ENCODE data around the gene ZNF212. TPM values are rescaled to one million over a fixed set of nuclear protein-coding genes. Genes with fewer than 3 reads are reported as not detected.

ZNF212 gene
- total RNA-seq (2022; extraction: Qiagen RNA extraction): 10.2 to 11.5 TPM (median 11.1 TPM) in 5 replicates

GRCh38 chr7:149239345-149240143 is at the start of gene ZNF212:
ZNF212 (plus strand) TSS chr7:149239651; CDS start chr7:149239779, 128 bp downstream.

DNA sequence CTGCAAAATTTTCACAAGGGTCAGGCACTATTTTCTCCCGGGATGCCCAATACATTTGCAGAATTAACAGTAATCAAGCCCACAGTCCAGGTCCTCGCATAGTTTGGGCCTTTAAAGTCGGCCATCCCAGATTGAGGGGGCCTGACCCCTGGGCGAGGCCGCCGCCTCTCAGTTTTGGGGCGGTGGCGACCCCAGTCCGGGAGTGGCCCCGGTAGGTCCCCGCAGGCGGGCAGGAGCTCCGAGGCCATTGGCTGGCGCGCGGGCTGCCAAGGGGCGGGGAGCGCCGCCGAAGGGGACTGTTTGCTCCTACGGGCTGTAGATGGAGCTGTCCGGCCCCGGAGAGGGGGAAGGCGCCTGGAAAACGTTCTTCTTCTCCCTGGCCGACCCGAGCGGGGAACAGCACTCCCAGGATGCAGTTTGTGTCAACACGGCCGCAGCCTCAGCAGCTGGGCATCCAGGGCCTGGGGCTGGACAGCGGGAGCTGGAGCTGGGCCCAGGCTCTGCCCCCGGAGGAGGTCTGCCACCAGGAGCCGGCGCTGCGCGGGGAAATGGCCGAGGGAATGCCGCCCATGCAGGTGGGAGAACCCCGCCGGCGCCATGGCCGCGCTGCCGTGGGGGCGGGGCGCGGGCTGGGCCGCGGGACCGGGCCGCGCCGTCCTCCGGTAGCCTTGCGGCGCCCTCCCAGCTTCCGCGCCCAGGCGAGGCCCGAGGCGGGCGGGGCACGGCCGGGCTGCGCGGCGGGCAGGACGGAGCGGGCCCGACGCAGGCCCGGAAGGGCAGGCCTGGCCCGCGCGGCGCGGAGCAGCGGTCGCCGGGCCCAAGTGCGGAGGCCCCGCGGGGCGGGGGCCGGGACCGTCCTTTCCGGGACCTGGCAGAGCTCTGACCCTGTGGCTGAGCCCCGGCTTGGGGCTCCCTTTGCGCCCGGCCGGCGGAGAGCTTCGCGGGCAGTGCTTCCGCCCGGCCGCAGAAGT is 44.0 kb upstream of the ZNF212 start, which contains the start of gene ZNF282:
Gene ZNF282, plus strand, starts transcription at position 367 of the 971 bp plus-strand sequence. Its CDS starts 44 bp downstream, at position 411.

GRCh38 chr7:149261829-149262617 is 22.6 kb downstream of the ZNF212 start, which contains the start of gene ZNF783:
ZNF783 (plus strand) TSS chr7:149262196; CDS start chr7:149262334, 138 bp downstream.

Other genes starting within 250 kb of the ZNF212 start
- 164 to 209 TPM (median 175 TPM) in 5 replicates for gene PDIA4, start 211.1 kb upstream of the ZNF212 start, total RNA-seq (2022; extraction: Qiagen RNA extraction)
- gene ZNF786, start 148.9 kb upstream of the ZNF212 start, total RNA-seq (2022; extraction: Qiagen RNA extraction): 5.9 to 6.8 TPM (median 6.2 TPM) in 5 replicates
- gene ZNF425, start 113.3 kb upstream of the ZNF212 start, total RNA-seq (2022; extraction: Qiagen RNA extraction): 1.1 to 1.7 TPM (median 1.4 TPM) in 5 replicates
- 9.0 to 10.0 TPM (median 9.3 TPM) in 5 replicates for gene ZNF398, start 92.2 kb upstream of the ZNF212 start, total RNA-seq (2022; extraction: Qiagen RNA extraction)
- gene ZNF282, start 44.1 kb upstream of the ZNF212 start, total RNA-seq (2022; extraction: Qiagen RNA extraction): 23.0 to 25.8 TPM (median 24.4 TPM) in 5 replicates
- gene ZNF783, start 22.5 kb downstream of the ZNF212 start, total RNA-seq (2022; extraction: Qiagen RNA extraction): 5.0 to 6.6 TPM (median 5.6 TPM) in 5 replicates
- 18.5 to 21.1 TPM (median 20.2 TPM) in 5 replicates for gene ZNF777, start 221.4 kb downstream of the ZNF212 start, total RNA-seq (2022; extraction: Qiagen RNA extraction)